Islet precursor cell (in vitro differentiated cells): ENCODE results near the gene PCBD1.

Experiments used
- DNase-seq: peaks from one replicate; pipeline ENCODE4 v3.0.0-alpha.2; 2018

PCBD1 gene

DNA sequence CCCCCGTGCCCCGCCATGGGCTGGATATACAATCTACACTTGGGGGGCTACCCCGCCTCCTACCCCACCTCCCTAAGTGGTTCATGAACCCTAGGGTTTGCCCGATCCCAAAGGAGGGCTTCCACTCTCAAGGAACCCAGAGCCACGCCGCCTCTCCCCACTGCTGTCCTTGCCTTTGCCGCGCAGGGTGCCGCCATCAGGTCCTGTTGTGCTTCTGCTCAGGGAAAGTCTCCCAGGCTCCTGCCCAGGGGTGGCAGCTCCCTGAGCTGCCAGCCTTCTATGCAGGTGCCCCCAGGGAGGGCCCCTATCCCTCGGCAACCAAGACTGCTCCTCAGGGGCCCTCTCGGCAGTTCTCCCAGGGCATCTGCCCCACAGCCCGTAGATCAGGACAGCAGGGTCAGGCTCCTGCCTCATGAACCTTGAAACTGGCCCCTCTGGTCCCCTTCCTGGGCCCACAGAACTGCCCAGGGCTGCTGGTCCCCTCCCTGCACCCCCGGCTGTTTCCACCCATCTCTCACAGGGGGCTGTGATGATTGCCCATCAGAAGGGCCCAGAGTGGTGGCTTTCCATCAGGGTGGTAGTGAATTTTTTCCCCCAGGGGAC lies 13.0 kb upstream of the PCBD1 start:
- DNase-seq: no peak

DNA sequence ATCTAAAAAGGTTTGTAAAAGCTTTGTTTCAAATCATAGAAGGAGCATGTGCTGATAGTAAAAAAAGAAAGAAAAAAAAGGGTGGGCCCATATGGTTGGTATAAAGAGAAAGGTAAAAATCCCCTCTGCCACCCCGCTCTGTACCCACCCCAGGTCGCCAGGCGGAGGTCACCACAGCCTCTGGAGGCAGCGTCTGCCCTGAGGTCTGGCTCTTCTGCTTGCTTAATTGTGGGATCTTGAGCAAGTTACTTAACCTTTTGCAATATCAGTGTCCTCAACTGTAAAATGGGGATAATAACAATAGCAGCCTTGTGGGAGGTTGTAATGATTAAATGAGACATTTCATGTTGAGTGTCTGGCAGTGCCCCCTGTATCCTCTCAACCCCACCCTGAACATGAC lies 10.7 kb upstream of the PCBD1 start:
- peak; percentile 17 for DNase-seq

DNA sequence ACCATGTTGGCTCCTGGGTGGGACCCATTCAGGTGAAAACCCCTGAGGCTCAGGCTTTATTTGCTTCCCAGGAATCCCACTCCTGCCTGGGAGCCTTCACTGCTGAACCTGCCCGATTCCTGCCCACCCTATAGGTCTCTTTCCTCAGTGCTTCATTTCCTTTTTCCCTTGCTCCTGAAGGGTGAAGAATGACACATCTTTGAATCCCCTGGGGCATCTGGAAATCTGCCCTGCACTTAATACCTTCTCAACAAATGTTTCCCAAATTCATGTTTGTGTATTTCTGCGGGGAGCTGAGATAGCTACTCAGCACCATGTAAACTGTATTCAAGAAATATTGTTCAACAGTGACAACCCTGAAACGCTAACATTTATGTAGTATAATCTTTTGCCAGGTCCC lies 10.3 kb upstream of the PCBD1 start:
- DNase-seq: peak; percentile 37

DNA sequence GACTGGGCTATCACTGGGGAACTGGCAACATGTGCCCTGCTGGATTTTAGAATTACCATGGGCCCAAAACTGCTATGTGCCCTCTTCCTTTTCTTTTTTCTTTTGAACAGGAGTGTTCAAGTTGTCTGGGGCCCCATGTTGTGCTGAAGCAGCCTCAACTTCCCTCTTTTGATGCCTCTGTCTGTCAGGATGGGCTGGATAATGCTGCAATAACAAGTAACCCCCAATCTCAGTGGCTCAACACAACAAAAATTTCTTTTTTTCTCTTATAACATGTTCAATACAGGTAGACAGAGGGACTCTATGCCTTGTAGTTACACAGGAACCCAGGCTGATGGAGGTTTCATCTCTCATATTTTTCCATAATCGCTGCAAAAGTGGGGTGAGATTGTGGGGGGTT lies 8.2 kb upstream of the PCBD1 start:
- no peak for DNase-seq

- peak; percentile 31 for DNase-seq
Measured at GRCh38 chr10:70894416-70894815, 6.1 kb upstream of the PCBD1 start.

DNA sequence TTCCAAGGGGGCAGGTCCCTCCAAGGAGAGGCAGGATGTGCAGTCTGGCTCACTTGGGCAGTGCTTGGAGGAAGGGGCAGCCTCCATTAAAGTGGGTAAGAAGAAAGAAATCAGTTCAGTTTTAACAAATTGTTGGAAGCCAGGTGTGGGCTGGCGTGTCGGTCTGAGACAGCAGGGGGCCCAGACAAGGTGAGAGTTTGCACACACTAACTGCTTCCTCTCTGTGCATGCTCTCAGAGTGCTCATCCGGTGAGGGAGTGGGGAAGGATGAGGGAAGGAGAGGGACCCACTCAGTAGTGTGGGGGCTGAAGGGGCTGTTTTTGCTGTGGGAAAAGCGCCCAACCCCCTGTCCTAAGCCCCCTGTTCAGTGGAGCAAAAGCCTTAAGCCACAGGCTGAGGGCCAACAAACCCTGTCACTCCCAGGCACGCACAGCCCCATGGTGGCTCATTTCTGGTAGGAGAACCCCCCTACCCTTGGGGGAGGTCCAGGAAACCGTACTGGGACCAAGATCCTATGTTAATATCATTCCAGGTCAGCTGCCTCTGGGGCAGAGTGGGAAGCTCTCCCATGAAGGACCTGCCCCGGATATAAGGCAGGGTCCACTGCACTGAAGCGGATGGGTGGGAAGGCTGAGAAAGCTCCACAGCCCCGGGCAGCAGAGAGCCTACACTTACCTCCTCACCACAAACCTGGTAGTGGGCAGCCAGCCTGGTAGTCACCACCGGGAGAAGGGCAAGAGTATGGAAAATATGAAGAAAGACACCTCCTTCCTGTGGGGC lies 5.1 kb upstream of the PCBD1 start:
- peak; percentile 46 for DNase-seq

DNA sequence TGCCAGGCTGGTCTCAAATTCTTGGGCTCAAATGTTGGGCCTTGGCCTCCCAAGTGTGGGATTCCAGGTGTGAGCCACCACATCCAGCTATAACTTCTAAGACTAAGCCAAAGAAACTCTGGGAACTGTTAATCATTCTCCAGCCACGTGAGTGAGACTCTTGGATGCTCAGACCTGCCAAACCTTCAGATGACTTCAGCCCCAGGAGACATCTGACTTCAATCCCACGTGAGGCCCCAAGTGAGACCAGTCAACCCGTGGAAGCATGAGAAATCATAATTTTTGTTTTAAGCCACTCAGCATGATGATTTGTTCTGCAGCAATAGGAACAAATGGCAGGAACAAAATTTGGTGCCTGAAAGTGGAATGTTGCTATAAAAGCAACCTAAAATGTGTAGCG lies 4.3 kb upstream of the PCBD1 start:
- DNase-seq: peak; percentile 27

GRCh38 chr10:70891627-70892026 lies 3.3 kb upstream of the PCBD1 start:
- peak; percentile 14 for DNase-seq

GRCh38 chr10:70890917-70891431 lies 2.6 kb upstream of the PCBD1 start:
- DNase-seq: peak; percentile 80

DNA sequence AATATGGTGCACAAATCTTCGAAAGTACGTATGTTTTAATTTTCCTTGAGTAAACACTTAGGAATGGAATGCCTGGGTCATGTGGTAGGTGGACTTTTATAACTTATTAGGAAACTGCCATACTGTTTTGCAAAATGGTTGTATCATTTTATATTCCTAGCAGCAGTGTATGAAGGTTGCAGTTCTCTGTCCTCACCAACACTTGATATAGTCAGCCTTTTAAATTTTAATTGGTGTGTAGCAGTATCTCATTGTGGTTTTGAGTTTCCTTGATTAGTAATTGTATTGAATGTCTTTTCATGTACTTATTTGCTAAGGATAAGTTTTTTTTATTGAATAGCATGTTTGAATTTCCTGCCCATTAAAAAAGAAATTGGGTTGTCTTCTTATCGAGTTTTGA lies 926 bp upstream of the PCBD1 start:
- no peak for DNase-seq

DNA sequence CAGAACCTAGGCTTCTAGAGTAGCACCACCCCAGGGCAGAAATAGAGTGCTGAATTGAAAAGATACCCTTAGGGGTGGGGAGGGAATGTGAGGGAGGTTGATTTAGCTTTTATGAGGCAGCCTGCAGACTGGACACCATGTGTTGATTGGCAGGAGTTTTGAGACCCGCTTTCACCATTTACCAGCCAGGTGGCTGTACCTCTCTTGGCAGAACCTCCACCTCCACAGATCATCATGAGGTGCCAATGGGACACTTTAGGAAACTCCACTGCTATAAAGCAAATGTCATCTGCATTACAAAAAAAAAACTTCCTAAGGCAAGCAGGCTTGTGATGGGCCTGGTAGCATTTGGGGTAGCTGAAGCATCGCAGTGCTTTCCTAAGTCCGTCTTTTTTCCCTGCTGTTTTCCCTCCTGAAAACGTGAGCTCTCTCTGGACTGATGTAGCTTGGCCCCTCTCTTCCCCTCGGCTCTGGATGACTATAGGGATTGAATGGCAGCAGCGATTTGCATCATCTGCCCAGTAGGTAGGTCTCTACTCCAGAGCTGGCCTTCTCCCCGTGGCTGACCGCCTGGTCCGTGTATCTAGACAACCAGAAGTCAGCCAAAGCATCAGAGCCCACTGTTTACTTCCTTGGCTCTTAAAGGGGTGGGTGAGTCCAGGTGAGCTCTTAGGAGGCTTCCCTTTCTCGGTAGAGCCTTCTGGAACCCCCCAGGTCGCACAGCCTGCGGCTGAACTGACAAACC lies 1.3 kb downstream of the PCBD1 start:
- no peak for DNase-seq

GRCh38 chr10:70885931-70886903 lies 2.1 kb downstream of the PCBD1 start:
- no peak for DNase-seq

DNA sequence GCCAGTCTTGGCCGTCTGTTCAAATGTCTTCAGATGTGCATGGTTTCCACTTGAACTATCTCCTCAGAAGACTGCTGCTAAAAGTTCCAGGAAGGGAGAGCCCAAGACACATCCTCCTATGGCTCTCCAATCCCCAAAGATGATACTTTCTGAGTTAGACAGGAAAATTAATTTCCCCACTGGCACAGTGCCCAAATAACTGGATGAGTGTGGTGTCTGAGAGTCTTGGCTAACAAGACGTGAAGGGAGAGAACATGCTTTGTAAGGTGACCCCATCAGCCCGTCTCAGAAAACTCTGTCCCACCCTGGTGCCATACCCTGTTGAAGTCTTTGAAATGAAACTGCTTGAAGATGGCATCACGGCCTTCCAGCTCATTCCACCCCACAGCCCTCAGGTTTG lies 2.9 kb downstream of the PCBD1 start:
- no peak for DNase-seq

DNA sequence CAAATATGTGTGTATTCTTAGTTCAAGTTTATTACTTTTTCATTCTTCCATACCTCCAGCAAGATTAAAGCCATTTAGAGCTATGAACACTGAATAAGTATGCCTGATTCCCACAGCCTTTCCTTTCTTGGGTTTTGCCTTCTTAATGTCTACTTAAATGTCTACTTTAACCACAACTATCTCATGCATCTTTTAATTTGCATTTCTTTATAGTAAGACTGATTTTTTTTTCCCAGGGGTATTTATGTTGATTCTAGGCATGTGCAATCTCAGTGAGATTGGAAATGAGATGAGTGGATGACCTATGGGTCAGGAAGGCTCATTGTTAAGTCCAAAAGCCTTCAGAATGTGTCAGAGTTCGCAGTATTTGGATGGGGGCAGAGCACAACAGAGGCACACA lies 3.6 kb downstream of the PCBD1 start:
- no peak for DNase-seq

GRCh38 chr10:70880077-70880534 lies 8.3 kb downstream of the PCBD1 start:
- DNase-seq: peak; percentile 79

GRCh38 chr10:70879207-70879606 lies 9.2 kb downstream of the PCBD1 start:
- DNase-seq: no peak

DNA sequence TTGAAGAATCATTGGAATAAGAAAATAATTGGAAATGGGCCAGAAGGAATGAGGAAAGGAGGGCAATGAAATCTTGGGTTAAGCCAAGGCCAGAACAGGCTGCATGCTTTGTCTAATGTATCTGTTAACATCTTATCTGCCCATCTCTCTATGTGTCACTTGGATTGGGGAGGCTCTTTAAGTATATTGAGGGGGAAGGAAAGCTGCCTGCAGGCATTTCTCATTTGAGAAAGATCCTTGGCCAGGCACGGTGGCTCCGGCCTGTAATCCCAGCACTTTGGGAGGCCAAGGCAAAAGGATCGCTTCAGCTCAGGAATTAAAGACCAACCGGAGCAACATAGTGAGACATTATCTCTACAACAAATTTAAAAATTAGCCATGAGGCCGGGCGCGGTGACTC lies 14.3 kb downstream of the PCBD1 start:
- peak; percentile 80 for DNase-seq

- DNase-seq: no peak
Measured at GRCh38 chr10:70872291-70872690, 16.1 kb downstream of the PCBD1 start.

DNA sequence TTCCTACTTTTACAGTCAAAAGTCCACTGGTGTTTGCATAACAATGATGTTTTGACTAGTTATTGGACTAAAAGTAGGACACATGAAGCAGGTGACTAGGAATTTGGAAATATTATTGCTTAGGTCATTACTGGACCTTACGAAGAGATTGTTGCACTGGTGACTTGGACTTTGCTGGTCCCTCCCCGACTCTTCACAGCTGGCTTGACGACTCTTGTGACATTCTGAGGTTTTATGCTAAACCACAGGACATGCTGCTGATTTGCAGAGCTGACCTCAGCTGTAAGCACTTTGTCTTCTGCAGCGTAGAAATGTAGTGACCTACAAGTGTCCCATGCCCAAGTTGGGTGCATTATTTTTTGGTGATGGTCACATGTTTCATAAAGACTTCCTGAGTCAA lies 21.9 kb downstream of the PCBD1 start:
- DNase-seq: no peak

DNA sequence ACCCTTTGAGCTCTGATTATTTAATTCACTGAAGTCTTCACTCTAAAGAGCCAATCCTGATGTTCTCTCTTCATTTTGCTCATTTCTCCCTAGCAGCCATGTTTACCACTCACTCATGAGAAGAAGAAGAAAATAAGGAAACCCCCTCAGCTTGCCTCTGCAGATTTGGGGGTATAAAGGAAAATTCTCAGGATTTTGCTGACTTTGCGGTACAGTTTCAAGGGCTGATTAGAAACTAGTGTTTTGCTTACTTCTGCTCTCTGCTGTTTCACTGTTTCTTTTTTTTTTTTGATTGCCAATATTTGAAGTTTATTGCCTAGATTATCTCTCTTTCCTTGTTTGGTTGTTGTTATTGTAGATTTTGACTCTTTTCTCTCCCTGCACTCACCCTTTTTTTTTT lies 23.4 kb downstream of the PCBD1 start:
- DNase-seq: no peak

DNA sequence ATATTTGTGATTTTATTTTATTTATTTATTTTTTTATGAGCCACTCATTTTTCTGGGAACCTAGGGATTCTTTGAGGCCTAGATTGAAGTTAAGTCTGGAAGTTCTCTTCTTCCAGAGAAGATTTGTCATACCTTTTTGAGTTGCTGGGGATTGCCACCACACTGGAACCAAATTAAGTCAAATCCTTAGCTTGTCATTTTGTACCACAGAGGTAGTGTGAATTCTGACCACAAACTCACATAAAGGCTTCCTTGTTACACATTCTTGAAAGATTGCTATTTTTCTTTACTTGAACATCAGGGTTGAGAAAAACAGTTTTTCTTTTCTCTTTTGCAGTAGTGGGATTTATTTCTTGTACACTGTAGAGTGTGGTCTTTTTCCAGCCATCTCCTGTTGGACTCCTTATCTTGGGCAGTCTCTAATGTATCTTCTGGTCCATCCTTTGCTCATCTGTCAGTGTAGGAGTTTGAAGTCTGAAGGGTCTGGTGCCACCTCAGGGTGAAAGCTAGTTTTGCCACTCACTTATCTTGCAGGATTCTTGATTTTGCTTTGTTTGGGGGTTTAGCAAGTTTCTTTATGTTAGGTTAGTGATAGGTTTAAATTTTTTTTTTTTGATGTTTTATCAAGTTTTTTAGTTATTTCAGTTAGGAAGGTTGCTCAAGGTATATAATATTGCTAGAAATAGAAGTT lies 24.8 kb downstream of the PCBD1 start:
- DNase-seq: no peak
